ENCODE data around the gene INIP.

Gene INIP

DNA sequence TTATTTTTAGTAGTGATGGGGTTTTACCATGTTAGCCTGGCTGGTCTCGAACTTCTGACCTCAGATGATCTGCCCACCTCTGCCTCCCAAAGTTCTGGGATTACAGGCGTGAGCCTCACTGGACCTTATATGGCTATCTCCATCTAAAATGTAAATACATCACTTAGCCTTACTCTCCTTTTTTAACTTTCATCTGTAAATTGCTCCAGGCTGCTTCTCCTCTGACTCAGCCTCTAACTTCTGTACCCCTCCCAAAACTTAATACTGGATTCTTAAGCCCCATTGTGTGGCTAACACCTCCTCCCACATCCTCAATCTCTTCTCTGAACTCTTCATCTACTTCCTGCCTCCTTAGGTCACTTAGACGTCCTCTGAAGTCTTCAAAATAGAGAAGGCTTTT lies 36.7 kb upstream of the INIP start:
- Histone ChIP-seq H3K9me3 (ENCODE audit: control insufficient read depth, insufficient read depth, low read length) (no peaks in the 10 kb centered on the region), H3K4me1 (ENCODE audit: control insufficient read depth, insufficient read depth, low read length) (peaks cover 11% of the 10 kb centered on the region), H3K36me3 (ENCODE audit: control insufficient read depth, insufficient read depth, low read length) (no peaks in the 10 kb centered on the region), H3K27me3 (ENCODE audit: control insufficient read depth, insufficient read depth, low read length) (peaks cover 5% of the 10 kb centered on the region), H3K9ac (ENCODE audit: low read depth, low read length) (no peak overlapping the region), H3K4me3 (ENCODE audit: low read depth, low read length) (no peak overlapping the region)

GRCh38 chr9:112753725-112754124 lies 35.8 kb upstream of the INIP start:
- Histone ChIP-seq H3K36me3 (ENCODE audit: control insufficient read depth, insufficient read depth, low read length) (no peaks in the 10 kb centered on the region), H3K4me3 (ENCODE audit: low read depth, low read length) (no peak overlapping the region), H3K9me3 (ENCODE audit: control insufficient read depth, insufficient read depth, low read length) (no peaks in the 10 kb centered on the region), H3K4me1 (ENCODE audit: control insufficient read depth, insufficient read depth, low read length) (peaks cover 11% of the 10 kb centered on the region), H3K9ac (ENCODE audit: low read depth, low read length) (no peak overlapping the region), H3K27me3 (ENCODE audit: control insufficient read depth, insufficient read depth, low read length) (peaks cover 8% of the 10 kb centered on the region)

GRCh38 chr9:112752334-112753125 lies 34.6 kb upstream of the INIP start:
- Histone ChIP-seq H3K27me3 (ENCODE audit: control insufficient read depth, insufficient read depth, low read length) (peaks cover 8% of the 10 kb centered on the region), H3K4me3 (ENCODE audit: low read depth, low read length) (peak overlapping the region; percentile 58), H3K36me3 (ENCODE audit: control insufficient read depth, insufficient read depth, low read length) (no peaks in the 10 kb centered on the region), H3K4me1 (ENCODE audit: control insufficient read depth, insufficient read depth, low read length) (peaks cover 11% of the 10 kb centered on the region), H3K9ac (ENCODE audit: low read depth, low read length) (no peak overlapping the region), H3K9me3 (ENCODE audit: control insufficient read depth, insufficient read depth, low read length) (no peaks in the 10 kb centered on the region)

- Histone ChIP-seq H3K4me3 (ENCODE audit: low read depth, low read length) (peak overlapping the region; percentile 58), H3K9me3 (ENCODE audit: control insufficient read depth, insufficient read depth, low read length) (no peaks in the 10 kb centered on the region), H3K36me3 (ENCODE audit: control insufficient read depth, insufficient read depth, low read length) (no peaks in the 10 kb centered on the region), H3K4me1 (ENCODE audit: control insufficient read depth, insufficient read depth, low read length) (peaks cover 11% of the 10 kb centered on the region), H3K9ac (ENCODE audit: low read depth, low read length) (peak overlapping the region; percentile 68), H3K27me3 (ENCODE audit: control insufficient read depth, insufficient read depth, low read length) (peaks cover 8% of the 10 kb centered on the region)
These were observed 33.3 kb upstream of the INIP start for GRCh38 chr9:112751056-112751795.

DNA sequence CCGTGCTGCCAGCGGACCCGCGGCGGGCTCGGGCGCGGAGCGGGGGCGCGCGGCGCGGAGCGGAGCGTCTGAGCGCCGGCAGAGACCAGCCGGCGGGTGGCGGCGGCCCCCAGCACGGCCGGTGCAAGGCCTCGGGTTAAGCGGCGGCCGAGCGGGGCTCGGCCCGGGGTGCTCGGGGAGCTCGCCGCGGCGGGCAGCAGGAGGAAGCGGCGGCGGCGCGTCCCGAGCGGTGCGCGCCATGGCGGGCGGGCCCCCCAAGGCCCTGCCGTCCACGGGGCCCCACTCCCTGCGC lies 32.8 kb upstream of the INIP start:
- peak overlapping the region; percentile 58 for H3K4me3 ChIP-seq (ENCODE audit: low read depth, low read length)
- peaks cover 8% of the 10 kb centered on the region for H3K27me3 ChIP-seq (ENCODE audit: control insufficient read depth, insufficient read depth, low read length)
- no peak overlapping the region for H3K9ac ChIP-seq (ENCODE audit: low read depth, low read length)
- no peaks in the 10 kb centered on the region for H3K9me3 ChIP-seq (ENCODE audit: control insufficient read depth, insufficient read depth, low read length)
- peaks cover 11% of the 10 kb centered on the region for H3K4me1 ChIP-seq (ENCODE audit: control insufficient read depth, insufficient read depth, low read length)
- no peaks in the 10 kb centered on the region for H3K36me3 ChIP-seq (ENCODE audit: control insufficient read depth, insufficient read depth, low read length)

DNA sequence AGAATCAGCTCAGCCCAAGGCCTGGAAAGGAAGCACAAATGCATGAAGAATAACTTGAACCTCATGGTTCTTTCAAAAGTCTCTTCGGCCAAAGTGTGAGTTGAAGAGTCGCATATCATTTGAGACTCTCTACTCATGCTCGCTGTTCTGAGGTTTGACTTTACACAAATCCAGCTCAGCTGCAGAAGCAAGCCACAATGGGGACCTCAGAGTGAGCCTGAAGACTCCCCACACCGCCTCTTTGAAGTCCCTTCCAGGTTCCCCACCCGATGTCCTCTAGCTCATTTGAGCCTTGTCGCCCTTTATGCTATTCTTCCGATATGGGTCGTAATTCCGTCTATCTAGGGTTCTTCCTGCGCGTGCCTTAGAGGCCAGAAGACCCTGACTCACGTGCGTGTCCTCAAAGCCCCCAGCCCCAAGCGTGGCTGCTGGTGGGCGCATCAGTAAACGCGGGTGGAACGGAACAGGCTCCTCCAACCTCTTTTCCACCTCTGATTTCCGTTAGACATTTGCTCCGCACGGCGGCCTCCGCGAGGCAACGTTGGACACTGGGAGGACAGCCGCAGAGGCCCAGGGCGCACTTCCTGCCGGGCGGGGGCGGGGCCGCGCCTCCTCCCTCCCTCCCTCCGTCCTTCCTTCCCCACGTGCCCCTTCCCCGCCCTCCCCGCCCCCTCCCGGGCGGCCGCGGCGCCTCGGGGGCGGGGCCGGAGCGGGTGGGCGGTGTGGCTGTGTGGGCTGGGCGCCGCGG lies 32.3 kb upstream of the INIP start, which contains the start of gene SNX30:
TSS of gene SNX30 (plus strand) at position 745 of the 748 bp plus-strand sequence. CDS start 242 bp downstream, outside the sequence.
- Histone ChIP-seq H3K9ac (ENCODE audit: low read depth, low read length) (peak within 1 kb of the TSS; percentile 85), H3K27me3 (ENCODE audit: control insufficient read depth, insufficient read depth, low read length) (peaks cover 8% of the 10 kb centered on the region), H3K4me1 (ENCODE audit: control insufficient read depth, insufficient read depth, low read length) (peaks cover 11% of the 10 kb centered on the region), H3K36me3 (ENCODE audit: control insufficient read depth, insufficient read depth, low read length) (no peaks in the 10 kb centered on the region), H3K4me3 (ENCODE audit: low read depth, low read length) (peak within 1 kb of the TSS; percentile 86), H3K9me3 (ENCODE audit: control insufficient read depth, insufficient read depth, low read length) (no peaks in the 10 kb centered on the region)

DNA sequence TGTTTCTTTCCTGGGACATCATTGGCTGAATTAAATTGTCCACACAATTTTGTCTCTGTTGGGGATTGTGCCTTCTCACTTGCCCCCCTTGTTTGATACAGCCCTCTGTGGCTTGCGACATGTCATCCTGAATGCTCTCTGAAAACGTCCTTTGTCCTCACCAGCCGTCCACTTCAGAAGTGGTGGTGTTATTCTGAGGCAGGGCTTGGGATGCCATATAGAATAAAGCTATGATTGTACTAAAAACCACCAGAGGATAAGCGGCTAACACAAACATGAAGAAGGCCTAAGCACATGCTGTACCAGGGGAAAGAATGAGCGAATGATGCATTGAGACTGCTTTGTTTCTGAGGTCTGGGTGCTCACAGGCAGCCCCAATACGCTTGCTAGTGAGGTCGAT lies 29.2 kb upstream of the INIP start:
- H3K9ac ChIP-seq (ENCODE audit: low read depth, low read length) = no peak overlapping the region
- no peaks in the 10 kb centered on the region for H3K36me3 ChIP-seq (ENCODE audit: control insufficient read depth, insufficient read depth, low read length)
- H3K9me3 ChIP-seq (ENCODE audit: control insufficient read depth, insufficient read depth, low read length) = no peaks in the 10 kb centered on the region
- H3K4me1 ChIP-seq (ENCODE audit: control insufficient read depth, insufficient read depth, low read length) = peaks cover 3% of the 10 kb centered on the region
- H3K27me3 ChIP-seq (ENCODE audit: control insufficient read depth, insufficient read depth, low read length) = peaks cover 8% of the 10 kb centered on the region
- no peak overlapping the region for H3K4me3 ChIP-seq (ENCODE audit: low read depth, low read length)

- no peak overlapping the region for H3K9ac ChIP-seq (ENCODE audit: low read depth, low read length)
- H3K9me3 ChIP-seq (ENCODE audit: control insufficient read depth, insufficient read depth, low read length) = no peaks in the 10 kb centered on the region
- no peaks in the 10 kb centered on the region for H3K4me1 ChIP-seq (ENCODE audit: control insufficient read depth, insufficient read depth, low read length)
- no peaks in the 10 kb centered on the region for H3K27me3 ChIP-seq (ENCODE audit: control insufficient read depth, insufficient read depth, low read length)
- H3K36me3 ChIP-seq (ENCODE audit: control insufficient read depth, insufficient read depth, low read length) = no peaks in the 10 kb centered on the region
- no peak overlapping the region for H3K4me3 ChIP-seq (ENCODE audit: low read depth, low read length)
These were observed 26.3 kb upstream of the INIP start for GRCh38 chr9:112744177-112744576.

DNA sequence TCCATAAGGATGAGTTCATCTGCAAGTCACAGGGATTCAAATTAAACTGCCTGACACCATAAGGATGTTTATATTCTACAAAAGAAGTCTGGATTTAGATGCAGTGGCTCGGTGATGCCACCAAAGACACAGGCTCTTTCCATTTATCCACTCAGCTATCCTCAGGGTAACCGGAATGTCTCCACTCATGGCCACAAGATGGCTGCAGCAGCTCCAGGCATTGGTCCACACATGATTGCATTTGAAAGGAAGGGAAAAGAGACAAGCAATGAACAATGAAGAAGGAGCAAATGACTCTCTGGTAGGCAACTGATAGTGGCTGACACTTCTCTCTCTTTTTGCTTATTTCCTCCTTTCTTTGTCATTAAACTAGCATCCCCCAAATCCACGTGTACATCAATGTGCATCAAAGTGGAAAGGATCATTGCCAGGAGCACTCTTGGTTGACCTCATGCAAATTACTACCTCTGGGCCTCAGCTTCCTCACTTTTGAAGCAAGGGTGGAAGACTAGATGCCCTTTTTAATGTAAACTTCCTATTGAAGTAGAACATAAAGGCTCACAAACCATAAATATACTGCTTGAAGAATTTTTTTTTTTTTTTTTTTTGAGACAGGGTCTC lies 25.4 kb upstream of the INIP start:
- H3K4me3 ChIP-seq (ENCODE audit: low read depth, low read length) = no peak overlapping the region
- no peaks in the 10 kb centered on the region for H3K4me1 ChIP-seq (ENCODE audit: control insufficient read depth, insufficient read depth, low read length)

DNA sequence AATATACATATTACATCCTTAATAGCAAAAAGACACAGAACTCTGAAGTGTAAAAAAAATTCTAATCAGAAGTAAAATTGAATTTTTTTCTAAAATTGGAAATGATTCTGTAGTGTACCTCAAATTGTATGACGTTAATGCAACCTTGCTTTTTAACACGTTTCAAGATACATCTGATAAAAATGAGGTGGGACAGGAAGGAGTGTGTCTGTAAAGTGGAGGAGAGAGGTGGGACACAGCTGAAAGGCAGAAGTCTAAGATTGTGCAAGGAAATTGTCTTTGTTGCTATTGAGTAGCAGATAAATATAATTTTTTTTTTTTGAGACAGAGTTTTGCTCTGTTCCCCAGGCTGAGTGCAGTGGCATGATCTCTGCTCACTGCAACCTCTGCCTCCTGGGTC lies 17.0 kb upstream of the INIP start:
- H3K4me1 ChIP-seq (ENCODE audit: control insufficient read depth, insufficient read depth, low read length) = no peaks in the 10 kb centered on the region
- no peak overlapping the region for H3K4me3 ChIP-seq (ENCODE audit: low read depth, low read length)
- H3K9me3 ChIP-seq (ENCODE audit: control insufficient read depth, insufficient read depth, low read length) = no peaks in the 10 kb centered on the region
- H3K9ac ChIP-seq (ENCODE audit: low read depth, low read length) = no peak overlapping the region
- no peaks in the 10 kb centered on the region for H3K27me3 ChIP-seq (ENCODE audit: control insufficient read depth, insufficient read depth, low read length)
- H3K36me3 ChIP-seq (ENCODE audit: control insufficient read depth, insufficient read depth, low read length) = no peaks in the 10 kb centered on the region

More for the DNA sequence above, 25.4 kb upstream of the INIP start:
- Histone ChIP-seq H3K36me3 (ENCODE audit: control insufficient read depth, insufficient read depth, low read length) (no peaks in the 10 kb centered on the region), H3K27me3 (ENCODE audit: control insufficient read depth, insufficient read depth, low read length) (no peaks in the 10 kb centered on the region), H3K9ac (ENCODE audit: low read depth, low read length) (no peak overlapping the region), H3K9me3 (ENCODE audit: control insufficient read depth, insufficient read depth, low read length) (no peaks in the 10 kb centered on the region)

DNA sequence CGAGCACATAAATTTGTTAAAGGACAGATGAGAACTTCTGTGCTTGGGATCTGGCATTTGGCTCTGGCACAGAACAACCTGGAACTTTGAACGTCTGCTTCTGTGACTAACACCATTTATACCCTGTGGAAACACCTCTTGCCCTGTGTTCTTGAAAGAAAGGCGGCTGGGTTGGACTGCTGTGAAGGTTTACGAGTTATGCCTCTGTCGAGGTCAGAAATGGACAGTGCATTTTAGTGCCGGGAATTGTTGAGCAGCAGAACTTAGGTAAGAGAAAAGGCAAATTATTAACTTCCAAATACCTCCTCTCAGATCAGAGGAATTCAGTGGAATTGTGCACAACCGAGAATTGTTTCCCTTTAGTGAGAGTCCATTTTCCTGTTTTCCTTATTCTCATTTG lies 14.1 kb upstream of the INIP start:
- H3K36me3 ChIP-seq (ENCODE audit: control insufficient read depth, insufficient read depth, low read length) = no peaks in the 10 kb centered on the region
- no peaks in the 10 kb centered on the region for H3K9me3 ChIP-seq (ENCODE audit: control insufficient read depth, insufficient read depth, low read length)
- no peak overlapping the region for H3K9ac ChIP-seq (ENCODE audit: low read depth, low read length)
- H3K27me3 ChIP-seq (ENCODE audit: control insufficient read depth, insufficient read depth, low read length) = no peaks in the 10 kb centered on the region
- no peaks in the 10 kb centered on the region for H3K4me1 ChIP-seq (ENCODE audit: control insufficient read depth, insufficient read depth, low read length)
- H3K4me3 ChIP-seq (ENCODE audit: low read depth, low read length) = no peak overlapping the region
